Stimulated activated CD4-positive, alpha-beta T cell treated with anti-CD3 and anti-CD28 coated beads, TNF-alpha, amount 100 ng/mL, for 48 hours (primary cell): ENCODE data around the gene DPAGT1.
"Not testable (repeated sequence)": the region's sequence is repeated elsewhere in the genome, so short reads cannot be mapped to it uniquely, and the experiment has no call there.

Experiments used
- DNase-seq, 3 donors: peaks; one replicate each; pipeline ENCODE4 v3.0.0-alpha.2; 2020; ENCODE audit warnings: low read depth in 3 of 3

Gene DPAGT1

DNA sequence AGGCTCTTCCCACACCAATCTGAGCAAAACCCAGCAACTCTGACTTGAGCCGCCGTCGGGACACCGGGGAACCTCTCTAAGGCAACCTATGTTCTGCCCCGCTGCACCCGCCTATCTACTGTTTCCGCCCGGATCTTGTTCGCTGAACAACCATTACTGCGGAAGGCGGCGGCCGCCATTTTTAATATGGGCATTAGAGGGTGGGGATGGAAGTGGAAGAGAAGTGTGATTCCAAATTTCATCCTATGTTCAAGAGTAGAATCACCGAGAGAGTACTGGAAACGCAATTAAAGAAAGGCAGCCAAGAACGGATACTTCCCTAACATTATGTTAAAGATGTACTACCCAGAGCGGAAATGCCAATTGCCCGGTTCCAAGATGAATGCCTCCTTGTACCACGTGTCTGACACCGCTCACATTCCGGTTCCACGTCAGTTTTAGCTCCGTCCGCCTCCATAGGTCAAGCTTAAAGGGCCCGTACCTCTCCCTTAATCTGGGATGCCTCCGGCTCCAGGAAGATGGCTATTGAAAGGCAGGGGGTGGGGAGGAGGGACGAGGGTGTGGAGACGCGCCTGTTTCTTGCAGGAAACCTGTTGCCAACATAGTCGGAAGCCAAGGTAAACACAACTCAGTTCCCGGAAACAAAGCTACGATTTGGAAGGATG lies at the start of gene DPAGT1:
TSS of gene DPAGT1 (minus strand) at position 95 of the 665 bp plus-strand sequence. CDS start 198 bp downstream, outside the sequence.
- DNase-seq, result peak; percentile 73 to 81 (median 79)

DNA sequence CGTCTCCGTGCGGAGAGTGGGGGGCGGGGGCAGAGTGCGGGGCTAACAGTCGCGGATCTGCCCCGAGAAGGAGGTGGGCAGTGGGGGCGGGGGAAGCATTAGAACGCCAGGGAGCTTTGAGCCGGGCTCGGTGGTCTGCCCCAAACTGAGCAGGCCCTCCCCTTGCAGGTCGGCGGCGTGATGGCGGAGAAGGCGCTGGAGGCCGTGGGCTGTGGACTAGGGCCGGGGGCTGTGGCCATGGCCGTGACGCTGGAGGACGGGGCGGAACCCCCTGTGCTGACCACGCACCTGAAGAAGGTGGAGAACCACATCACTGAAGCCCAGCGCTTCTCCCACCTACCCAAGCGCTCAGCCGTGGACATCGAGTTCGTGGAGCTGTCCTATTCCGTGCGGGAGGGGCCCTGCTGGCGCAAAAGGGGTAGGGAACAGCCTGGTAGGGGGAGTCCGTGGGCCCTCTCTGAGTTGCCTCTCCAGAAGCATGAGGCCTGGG lies 48.2 kb upstream of the DPAGT1 start:
- no peak for DNase-seq

DNA sequence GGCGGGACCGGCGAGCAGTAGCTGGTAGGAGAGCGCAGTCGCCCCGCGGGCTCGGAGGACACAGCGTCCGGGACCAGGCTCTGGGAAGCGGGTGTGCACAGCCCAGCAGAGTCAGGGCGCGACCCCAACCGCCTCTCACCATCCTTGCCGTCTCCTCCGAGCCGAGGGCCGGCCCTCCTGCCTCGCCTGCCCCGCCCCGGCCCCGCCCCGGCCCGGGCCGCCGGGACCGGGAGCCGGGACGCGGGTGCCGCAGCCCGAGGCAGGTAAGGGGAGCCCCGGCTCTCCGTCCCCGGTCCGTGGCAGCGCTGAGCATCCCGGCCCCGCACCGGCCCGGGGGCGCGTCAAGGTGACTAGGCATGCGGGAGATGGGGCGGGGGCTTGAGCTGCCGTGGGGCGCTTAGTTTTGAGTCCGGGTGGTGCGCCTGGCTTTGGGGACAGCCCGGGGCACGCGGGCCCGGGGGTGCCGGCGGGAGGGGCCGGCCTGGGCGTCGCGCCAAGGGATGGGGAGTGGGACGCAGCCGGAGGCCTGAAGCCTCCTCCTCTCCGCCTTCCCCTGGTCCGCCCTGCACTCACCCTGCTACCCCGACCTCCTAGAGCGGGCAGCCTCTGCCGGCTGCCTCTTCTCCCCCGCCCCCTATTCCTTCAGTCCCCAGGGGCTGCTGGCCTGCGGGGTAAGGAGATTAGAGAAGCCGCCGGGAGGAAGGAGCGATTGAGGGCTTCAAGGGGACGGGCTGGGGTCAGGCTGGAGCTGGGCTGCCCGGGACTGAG lies 47.5 kb upstream of the DPAGT1 start, which contains the start of gene ABCG4:
TSS of gene ABCG4 (plus strand) at position 35 of the 768 bp plus-strand sequence. CDS start 914 bp downstream, outside the sequence.
- DNase-seq, result peak in 1 of 3 donors; percentile 28

DNA sequence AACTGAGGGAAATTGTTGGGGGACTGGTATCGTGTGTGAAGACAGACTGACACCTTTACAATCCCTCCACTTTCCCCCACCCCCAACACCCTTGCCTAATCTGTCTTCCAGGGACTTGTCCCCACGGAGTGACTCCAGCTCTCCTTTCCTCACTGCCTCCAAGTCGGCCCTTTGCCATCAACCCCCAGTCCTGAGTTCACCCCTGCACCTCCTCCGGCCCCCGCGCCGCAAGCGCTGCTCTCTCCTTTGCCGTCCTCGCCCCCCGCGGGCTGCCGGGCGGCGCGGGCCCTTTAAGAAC lies 47.0 kb upstream of the DPAGT1 start:
- DNase-seq, result no peak

DNA sequence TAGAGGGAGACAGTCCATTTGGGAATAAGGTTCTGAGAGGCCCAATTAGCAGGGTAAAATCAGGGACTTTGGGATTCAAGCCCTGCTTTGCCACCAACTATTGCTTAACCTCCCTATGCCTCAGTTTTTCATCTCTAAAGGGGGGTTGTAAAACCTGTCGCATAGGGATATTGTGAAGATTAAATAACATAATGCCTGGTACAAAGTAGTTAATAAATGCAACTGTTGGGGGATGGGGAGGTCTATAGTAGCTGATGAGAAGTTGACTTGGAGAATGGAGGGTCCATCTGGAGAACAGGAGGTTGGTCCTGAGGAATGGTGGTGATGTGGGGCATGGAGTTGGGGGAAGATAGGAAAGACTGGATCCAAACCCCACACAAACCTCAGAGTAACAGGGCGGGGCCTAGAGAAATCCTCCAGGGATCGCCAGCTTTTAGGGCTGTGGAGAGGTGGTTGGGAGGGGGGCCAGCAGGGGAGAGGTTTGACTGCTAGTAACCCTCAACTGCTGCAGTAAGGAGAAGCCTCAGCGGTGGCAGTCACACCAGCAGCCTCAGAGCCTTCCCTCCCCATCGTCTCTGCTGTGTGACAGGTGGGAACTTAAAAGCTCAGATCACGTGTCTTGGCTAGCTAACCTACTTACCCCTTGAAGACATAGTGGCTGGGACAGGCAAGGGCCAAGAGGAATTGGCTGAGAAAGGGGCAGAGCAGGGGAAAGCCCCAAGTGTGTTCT lies 46.1 kb upstream of the DPAGT1 start:
- DNase-seq, result no peak

DNA sequence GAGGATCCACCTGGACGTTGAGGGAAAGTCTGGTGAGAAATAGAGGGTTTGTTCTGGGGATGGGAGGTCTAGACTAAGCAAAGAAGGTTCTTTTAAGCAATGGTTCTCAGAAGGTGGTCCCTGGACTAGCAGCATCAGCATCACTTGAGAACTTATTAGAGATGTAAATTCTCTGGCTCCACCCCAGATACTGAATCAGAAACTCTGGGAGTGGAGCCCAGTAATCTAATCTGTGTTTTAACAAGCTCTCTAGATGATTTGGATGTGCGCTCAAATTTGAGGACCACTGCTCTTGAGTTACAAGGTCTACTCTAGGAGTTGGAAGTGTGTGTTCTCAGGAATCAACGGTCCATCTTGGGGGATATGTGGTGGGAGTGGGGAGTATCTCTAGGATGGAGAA lies 43.9 kb upstream of the DPAGT1 start:
- no peak for DNase-seq

DNA sequence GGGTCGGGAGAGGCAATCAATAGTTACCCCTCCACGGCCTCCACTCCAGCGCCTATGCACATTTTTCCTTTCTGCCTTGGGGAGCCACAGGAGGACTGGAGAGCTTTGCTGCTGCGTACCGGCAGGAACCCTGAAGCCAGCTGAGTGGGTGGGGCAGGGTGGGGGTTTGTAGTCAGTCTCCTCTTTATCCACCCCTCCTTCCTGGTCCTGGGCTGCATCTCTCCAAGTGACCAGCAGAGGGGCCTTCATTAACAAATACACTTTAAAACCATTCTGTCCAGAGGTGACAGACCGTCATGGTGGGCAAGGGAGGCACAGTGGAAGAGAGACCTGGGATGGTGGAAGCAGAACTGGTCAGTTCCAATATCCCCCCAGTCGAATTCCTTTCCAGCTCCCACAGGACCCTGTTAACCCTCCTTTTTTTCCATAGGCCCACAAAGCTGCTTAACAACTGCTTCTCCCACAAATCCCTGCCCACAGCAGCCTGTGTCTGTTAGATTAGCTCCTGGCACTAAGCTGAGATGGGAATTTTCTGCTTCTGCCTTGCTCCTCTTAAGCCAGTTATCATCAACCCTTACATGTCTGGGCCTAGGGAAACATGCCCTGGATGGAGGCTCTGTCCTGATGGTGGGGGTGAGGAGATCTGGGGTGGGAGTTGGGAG lies 43.3 kb upstream of the DPAGT1 start:
- peak in 1 of 3 donors; percentile 25 for DNase-seq

DNA sequence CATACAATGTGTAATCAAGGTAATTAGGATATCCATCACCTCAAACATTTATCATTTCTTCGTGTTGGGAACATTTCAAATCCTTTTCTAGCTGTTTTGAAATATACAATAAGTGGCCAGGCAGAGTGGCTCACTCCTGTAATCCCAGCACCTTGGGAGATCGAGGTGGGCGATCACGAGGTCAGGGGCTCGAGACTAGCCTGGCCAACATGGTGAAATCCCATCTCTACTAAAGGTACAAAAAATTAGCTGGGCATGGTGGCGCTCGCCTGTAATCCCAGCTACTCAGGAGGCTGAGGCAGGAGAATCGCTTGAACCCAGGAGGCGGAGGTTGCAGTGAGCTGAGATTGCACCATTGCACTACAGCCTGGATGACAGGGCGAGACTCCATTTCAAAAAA lies 37.6 kb upstream of the DPAGT1 start:
- not testable (repeated sequence) for DNase-seq

DNA sequence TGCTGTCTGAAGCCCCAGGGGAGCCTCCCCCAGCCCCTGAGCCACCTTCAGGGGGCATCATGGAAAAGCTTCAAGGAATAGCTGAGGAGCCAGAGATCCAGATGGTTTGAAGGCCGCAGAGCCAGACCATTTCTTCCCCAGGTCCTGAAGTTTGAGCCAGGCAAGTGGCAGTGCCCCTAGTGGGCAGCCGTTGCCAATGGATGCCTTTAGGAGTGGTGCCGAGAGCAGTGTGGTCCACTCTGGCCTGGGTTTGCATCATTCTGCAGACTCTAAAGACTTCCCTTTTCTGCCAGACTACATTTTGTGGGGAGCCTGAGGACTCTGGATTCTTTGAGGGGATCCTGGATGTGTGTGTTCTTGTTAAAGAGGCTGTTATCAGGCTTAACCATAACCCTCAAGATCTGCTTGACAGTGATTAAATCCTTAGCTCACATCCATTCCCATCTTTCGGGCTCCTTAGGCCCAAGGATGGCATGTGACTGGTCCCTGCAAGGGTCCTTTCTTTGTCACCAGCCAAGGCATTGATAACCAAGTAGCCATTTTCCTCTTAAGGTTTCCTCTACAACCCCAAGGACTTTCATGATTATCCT lies 32.8 kb upstream of the DPAGT1 start:
- no peak for DNase-seq

DNA sequence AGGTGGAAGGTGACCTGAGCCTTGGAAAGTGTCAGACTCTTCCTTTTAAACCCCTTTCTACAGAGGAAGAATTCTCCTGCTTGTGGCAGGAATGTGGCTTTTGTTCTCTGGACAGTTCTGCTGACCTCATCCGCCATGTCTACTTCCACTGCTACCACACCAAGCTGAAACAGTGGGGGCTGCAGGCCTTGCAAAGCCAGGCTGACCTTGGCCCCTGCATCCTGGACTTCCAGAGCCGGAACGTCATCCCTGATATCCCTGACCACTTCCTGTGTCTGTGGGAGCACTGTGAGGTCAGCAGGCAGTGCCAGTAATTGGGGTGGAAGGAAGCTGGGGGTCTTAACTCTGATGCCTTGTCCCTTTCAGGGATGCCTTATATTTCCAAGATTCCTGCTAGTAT lies 29.0 kb upstream of the DPAGT1 start:
- no peak for DNase-seq

DNA sequence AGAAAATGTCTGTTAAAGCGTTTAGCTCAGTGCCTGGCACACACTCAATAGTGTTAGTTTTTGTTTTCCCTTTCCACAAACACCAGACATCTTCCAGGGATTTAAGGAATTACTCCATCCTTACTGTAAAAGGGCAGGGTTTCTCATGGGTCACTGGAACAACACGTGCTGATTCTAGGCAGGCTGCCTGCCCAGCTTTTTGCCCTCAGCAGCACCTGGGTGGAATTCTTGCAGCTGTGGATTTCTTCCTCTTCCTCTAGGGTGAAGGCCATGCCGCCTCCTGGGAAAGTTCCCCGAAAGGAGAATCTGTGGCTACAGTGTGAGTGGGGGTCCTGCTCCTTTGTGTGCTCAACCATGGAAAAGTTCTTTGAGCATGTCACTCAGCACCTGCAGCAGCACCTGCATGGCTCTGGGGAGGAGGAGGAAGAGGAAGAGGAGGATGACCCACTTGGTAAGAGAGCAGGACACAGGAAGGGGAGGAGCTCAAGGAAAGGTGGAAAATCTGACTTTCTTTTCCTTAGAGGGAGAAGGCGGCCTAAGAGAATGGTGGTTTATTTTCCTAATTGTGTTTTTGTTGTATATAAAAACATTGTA lies 25.1 kb upstream of the DPAGT1 start:
- no peak for DNase-seq

DNA sequence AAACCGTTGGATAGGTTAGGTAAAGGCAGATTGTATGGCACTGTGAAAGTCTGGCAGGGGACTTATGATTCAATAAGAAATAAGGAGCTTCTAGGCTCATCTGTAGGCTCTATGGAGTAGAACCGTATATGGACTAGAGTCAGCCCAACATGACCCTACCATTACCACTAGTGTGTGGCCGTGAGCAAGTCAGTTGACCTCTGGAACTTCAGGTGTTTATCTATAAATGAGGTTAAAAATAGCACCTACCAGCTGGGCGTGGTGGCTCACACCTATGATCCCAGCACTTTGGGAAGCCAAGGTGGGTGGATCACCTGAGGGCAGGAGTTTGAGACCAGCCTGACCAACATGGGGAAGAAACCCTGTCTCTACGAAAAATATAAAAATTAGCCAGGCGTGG lies 24.2 kb upstream of the DPAGT1 start:
- DNase-seq, result no peak

DNA sequence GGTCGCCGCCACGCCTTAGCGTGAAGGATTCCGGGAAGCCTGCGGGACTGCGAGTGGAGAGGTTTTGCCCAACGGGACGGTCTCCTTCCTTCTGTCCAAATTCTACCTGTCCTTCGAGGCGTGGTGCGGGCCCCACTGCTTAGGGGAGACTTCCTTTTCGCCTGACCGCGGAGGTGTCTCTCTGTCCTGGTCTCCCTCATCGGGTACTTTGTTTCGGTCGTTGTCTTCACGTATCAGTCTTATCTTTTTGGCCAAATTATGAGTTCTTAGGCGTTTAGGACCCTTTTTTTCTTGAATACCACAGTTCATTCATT lies 20.1 kb upstream of the DPAGT1 start:
- DNase-seq, result no peak

DNA sequence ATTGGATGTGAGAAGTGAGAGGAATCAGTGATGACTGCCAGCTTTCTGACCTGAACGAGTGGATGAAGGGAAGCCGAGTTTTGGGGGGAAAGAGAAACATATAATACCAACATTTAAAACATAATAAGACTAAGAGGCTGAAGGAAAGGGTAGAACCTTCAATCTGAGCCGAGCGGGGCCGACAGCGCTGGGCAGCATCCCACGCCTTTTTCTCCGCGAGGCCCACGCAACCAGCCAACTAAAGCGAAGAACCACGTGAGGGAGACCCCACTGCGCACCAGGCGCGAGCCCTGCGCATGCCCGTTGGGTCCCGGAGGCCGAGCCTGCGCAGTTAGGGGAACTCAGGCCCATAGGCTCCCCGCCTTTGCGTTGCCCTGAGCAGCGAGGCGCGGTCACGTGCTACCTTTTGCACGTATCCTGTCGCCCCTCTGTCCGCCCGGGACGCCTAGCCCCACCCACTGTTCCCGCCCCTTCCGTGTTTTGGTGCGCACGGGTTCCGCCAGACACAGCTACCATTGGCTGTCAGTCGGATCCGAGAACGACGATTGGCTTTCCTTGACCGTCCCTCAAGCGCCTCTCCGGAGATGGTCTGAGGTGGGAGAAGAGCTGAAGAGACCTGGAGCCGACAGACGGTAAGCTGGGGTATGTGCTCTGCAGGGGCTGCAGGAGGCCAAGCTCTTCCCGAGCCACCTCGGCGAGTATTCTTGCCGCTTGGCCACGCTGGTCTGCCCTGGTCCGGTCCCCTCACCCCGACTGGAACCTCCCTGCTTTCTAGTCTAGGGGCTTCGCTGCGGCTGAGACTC lies 19.6 kb upstream of the DPAGT1 start, which contains the start of gene HINFP:
TSS of gene HINFP (plus strand) at position 573 of the 803 bp plus-strand sequence. CDS start 5,365 bp downstream, outside the sequence.
- peak; percentile 99 to 100 (median 100) for DNase-seq

DNA sequence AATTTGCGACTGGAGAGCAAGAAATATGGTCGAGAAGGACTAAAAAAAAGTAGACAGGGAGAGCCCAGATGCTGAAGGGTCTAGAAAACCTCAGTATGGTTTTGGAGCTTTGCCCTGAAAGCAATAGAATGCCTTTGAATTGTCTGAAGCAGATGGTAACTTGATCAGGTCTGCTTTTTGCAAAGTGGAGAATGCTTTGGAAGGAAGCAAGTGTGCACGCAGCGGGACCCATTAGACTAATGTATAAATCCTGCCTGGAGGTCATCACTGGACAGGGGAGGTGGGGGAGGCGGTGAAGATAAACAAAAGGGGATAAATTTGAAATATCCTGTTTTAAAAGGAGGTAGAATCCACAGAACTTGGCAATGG lies 19.0 kb upstream of the DPAGT1 start:
- DNase-seq, result no peak

DNA sequence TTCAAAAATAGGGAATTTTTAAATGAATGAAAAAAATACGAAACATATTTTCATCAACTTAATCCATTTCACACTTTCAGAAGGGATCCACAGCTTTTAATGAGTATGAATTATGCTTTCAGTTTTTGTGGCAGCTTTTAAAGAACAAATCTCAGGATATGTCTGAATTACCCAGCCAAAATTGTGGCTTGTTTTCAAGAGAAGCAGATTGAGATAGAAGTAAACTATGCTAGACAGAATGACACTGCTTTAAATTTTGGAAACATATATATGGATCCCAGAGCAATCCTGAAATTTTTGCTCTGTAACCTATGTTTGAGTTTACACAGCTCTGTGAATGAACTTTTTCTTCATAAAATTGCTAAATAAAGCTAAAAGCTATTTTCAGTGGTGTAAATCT lies 17.3 kb upstream of the DPAGT1 start:
- no peak for DNase-seq

DNA sequence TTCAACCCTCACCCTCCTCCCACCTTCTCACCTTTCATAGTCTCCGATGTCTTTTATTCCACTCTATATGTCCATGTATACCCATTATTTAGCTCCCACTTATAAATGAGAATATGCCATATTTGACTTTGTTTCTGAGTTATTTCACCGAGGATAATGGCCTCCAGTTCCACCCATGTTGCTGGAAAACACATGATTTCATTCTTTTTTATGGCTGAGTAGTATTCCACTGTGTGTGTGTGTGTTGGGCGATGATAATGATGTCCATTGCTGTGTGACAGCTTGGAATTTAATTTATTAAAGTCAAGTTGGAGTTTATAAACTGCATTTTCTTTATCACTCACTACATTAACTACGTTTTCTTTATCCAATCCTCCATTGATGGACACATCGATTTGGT lies 16.6 kb upstream of the DPAGT1 start:
- DNase-seq, result no peak

DNA sequence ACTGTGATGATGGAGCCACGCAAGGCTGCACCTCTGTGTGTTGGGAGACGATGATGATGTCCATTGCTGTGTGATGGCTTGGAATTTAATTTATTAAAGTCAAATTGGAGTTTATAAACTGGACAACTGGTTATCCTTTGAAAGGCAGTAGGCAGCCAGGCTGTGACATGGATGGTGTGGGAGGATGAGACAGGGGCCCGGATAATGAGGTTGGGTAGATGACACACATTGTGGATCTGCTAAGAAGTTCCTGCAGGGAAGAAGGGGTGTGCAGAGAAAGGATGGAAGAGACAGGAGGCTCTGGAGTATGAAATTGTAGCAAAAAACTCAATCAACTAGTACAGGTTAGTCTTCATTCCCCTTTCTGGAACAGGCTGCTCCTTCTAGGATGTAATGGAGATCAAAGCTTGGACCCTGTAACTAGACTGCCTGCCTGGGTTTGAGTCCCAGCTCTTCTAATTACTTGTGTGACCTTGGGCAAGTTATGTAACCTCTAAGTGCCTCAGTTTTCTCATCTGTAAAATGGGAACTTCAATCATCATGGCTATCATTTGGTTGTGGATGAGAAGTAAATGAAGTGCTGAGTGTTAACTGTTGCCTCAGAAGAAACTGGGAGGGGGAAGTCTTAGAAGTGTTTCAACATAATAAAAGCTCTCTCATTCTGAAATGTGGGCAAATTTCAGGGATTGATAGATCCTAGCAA lies 15.5 kb upstream of the DPAGT1 start:
- DNase-seq, result no peak

DNA sequence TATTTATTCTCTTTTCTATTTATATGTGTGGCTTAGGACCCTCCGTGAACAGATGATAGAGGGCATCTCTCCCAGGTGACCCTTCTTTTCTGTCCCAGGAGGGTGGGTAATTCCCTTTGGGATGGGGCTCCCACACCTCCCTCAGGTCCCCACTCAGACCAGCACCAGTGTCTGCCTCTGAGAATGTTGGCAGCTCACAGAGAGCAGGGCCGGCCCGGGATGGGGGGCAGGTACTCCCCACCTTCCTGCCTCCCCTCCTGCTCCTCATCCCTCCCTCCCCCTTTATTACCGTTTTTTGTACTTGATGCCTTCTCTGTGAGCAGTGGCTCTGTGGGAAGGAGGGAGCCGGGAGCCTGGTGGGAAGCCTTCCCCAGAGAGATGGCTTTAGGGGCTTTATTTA lies 14.9 kb upstream of the DPAGT1 start:
- no peak for DNase-seq

DNA sequence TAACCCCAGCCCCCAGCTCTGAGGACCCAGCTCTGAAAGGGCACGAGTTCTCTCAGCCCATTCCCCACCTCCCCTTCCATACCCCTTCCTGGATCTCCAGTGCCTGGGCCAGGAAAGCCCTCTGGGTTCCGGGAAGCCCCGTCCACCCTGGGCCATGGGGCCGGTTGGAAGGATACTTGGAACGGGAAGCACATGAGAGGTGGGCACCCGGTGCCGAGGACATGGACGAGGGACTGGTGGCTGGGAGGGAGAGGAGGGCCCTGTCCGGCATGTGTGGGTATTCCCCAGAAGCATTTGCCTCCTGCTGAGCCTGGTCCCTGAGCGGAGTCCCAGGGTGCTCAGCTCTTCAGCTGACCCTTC lies 14.6 kb upstream of the DPAGT1 start:
- no peak for DNase-seq
